Vagina (tissue), 2 donors: ENCODE measurements around the gene RNF112. TPM values are rescaled to one million over a fixed set of nuclear protein-coding genes. Genes with fewer than 3 reads are reported as not detected.

ENCODE experiments used
- DNase-seq, 2 donors: peaks; one replicate each; pipeline ENCODE4 v3.0.0-alpha.2; 2017; ENCODE audit errors: extremely low spot score in 2 of 2
- H3K27ac ChIP-seq: fragments of 200-600 bp; sonication (generic); one replicate; pipeline ENCODE4 v1.5.1; 2019
- H3K27me3 ChIP-seq: fragments of 200-600 bp; sonication (generic); one replicate; pipeline ENCODE4 v1.5.1; 2019
- H3K36me3 ChIP-seq, 2 donors: fragments of 200-600 bp; sonication (generic); one replicate each; pipeline ENCODE4 v1.5.1; 2017 to 2019
- H3K4me1 ChIP-seq: fragments of 200-600 bp; sonication (generic); one replicate; pipeline ENCODE4 v1.5.1; 2019
- H3K4me3 ChIP-seq, 2 donors: fragments of 200-600 bp; sonication (generic); 1 replicate in 1 of 2; 2 replicates in 1 of 2; pipeline ENCODE4 v1.5.1; 2016 to 2019
- H3K9me3 ChIP-seq: fragments of 200-600 bp; sonication (generic); one replicate; pipeline ENCODE4 v1.5.1; 2019
- POLR2A ChIP-seq, 2 donors: fragments of 450-650 bp; IDR thresholded peaks; one replicate each; pipeline ENCODE4 v1.6.1; 2017; ENCODE audit warnings: antibody characterized with exemption in 2 of 2, mild to moderate bottlenecking in 2 of 2, moderate library complexity in 2 of 2
- POLR2AphosphoS5 ChIP-seq, 2 donors: sonication (generic); formaldehyde crosslinking; IDR thresholded peaks; one replicate each; pipeline ENCODE4 v1.9.0; 2017; ENCODE audit warnings: antibody characterized with exemption in 2 of 2, mild to moderate bottlenecking in 2 of 2, low read depth in 1 of 2; ENCODE audit not compliant: insufficient read depth in 1 of 2
- intact Hi-C: fragments of 100-400 bp; cut with DNase I; formaldehyde crosslinking; loops from one replicate; pipeline ENCODE4 v1.15.1; 2023
- total RNA-seq: library from RNA; depleted of rRNA; stranded (reverse); fragments of >200 nt; gene quantifications from one replicate; pipeline ENCODE4 v1.2.3, GENCODE V29; 2016
- TF ChIP-seq, protein P1 (sequence below), 3 experiments: fragments of 450-650 bp in 2 of 3; fragments of 200-600 bp in 1 of 3; sonication (generic) in 1 of 3; IDR thresholded peaks; one replicate each; pipeline ENCODE4 v1.5.1; 2017 to 2019; ENCODE audit warnings: antibody characterized with exemption in 3 of 3, mild to moderate bottlenecking in 2 of 3, moderate library complexity in 2 of 3

The RNF112 gene
- total RNA-seq, 1 donor from 2014 or later = 1.5 TPM

DNA sequence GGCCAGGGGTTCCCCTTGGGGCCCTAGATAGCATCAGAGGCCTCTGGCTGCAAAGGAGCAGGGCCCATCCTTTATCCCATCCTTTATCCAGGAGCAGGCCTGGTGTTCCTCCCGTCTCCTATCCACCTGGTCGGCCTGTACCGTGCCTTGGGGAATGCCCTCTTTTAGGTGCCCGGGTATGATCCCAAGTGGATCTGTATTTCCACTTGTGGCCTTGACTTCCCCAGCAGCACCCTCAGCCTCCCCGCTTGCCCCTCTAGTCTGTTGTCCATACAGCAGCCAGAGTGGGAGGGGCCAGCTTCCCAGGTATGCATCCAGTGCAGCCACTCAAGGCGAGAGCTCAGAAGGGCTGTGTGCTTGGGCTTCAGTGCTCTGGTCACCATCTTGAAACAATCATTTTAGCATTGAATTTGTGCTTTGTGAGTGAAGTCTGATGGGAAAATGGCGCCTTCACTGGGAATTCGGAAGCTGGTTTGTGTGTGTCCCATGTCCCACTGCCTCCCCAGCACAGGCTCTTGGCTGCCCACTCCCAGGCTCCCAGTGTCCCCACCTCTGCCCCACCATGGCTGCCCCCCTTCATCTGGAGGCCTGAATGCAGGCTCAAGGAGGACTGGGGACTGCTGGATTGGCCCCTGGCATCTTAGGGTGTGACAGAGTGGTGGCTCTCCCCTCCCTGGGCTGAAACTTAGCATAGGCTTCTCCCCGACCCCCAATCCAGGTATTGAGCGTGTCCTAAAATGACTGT lies 3.3 kb upstream of the RNF112 start:
- intact Hi-C loops = no loop called here
- no peak for TF ChIP-seq POLR2A (IDR thresholded peaks at IDR 0.05)
- TF ChIP-seq POLR2AphosphoS5 (IDR thresholded peaks at IDR 0.05; ENCODE audit: insufficient read depth in 1 of 2, low read depth in 1 of 2) = no peak
- TF ChIP-seq, protein P1, sequence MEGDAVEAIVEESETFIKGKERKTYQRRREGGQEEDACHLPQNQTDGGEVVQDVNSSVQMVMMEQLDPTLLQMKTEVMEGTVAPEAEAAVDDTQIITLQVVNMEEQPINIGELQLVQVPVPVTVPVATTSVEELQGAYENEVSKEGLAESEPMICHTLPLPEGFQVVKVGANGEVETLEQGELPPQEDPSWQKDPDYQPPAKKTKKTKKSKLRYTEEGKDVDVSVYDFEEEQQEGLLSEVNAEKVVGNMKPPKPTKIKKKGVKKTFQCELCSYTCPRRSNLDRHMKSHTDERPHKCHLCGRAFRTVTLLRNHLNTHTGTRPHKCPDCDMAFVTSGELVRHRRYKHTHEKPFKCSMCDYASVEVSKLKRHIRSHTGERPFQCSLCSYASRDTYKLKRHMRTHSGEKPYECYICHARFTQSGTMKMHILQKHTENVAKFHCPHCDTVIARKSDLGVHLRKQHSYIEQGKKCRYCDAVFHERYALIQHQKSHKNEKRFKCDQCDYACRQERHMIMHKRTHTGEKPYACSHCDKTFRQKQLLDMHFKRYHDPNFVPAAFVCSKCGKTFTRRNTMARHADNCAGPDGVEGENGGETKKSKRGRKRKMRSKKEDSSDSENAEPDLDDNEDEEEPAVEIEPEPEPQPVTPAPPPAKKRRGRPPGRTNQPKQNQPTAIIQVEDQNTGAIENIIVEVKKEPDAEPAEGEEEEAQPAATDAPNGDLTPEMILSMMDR (IDR thresholded peaks at IDR 0.05) = no peak
- no peak for DNase-seq

DNA sequence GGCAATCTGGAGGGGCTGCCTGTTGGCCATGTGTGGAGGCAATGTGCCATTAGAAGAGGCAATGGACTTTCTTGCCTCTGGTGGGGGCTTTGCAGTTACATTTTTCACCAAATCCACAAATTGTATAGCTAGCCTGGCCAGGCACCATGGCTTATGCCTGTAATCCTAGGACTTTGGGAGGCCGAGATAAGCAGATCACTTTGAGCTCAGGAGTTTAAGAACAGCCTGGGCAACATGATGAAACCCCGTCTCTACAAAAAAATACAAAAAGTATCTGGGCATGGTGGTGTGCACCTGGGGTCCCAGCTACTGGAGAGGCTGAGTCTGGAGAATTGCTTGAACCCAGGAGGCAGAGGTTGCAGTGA lies 2.7 kb upstream of the RNF112 start:
- intact Hi-C loops = no loop called here
- Histone ChIP-seq H3K4me1 (peaks cover 6% of the 10 kb centered on the region), H3K9me3 (no peaks in the 10 kb centered on the region), H3K27ac (no peak overlapping the region), H3K36me3 (no peaks in the 10 kb centered on the region), H3K4me3 (no peak overlapping the region), H3K27me3 (no peaks in the 10 kb centered on the region)
- DNase-seq = no peak
- TF ChIP-seq, protein P1 (IDR thresholded peaks at IDR 0.05) = no peak
- no peak for TF ChIP-seq POLR2A (IDR thresholded peaks at IDR 0.05)
- TF ChIP-seq POLR2AphosphoS5 (IDR thresholded peaks at IDR 0.05; ENCODE audit: insufficient read depth in 1 of 2, low read depth in 1 of 2) = no peak

More for the DNA sequence above, 3.3 kb upstream of the RNF112 start:
- H3K27ac ChIP-seq = no peak overlapping the region
- H3K36me3 ChIP-seq = no peaks in the 10 kb centered on the region
- no peaks in the 10 kb centered on the region for H3K27me3 ChIP-seq
- H3K9me3 ChIP-seq = no peaks in the 10 kb centered on the region
- H3K4me3 ChIP-seq = no peak overlapping the region
- H3K4me1 ChIP-seq = peaks cover 10% of the 10 kb centered on the region

DNA sequence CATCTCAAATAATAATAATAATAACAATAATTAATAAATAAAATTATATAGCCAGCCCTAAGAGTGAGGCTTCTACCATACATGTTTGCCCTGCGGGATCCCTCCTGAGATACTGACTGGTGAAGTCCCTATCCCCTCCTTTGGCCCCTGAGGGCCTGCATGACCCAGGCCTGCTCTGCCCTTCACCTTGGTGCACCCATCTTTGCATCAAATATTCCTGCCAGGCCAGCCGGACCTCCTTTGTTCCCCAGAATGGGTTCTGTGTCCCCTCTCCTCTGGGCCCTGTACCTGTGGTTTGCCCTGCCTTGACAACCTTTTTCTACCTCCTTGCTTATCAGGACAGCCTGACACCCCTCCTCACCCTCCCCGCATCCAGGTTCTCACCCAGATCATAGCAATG lies 2.0 kb upstream of the RNF112 start:
- Histone ChIP-seq H3K9me3 (no peaks in the 10 kb centered on the region), H3K36me3 (no peaks in the 10 kb centered on the region), H3K27me3 (no peaks in the 10 kb centered on the region), H3K4me3 (no peak overlapping the region), H3K4me1 (peaks cover 6% of the 10 kb centered on the region), H3K27ac (no peak overlapping the region)
- DNase-seq = no peak
- intact Hi-C loops = no loop called here
- no peak for TF ChIP-seq POLR2AphosphoS5 (IDR thresholded peaks at IDR 0.05; ENCODE audit: insufficient read depth in 1 of 2, low read depth in 1 of 2)
- TF ChIP-seq POLR2A (IDR thresholded peaks at IDR 0.05) = no peak
- TF ChIP-seq, protein P1 (IDR thresholded peaks at IDR 0.05) = no peak

DNA sequence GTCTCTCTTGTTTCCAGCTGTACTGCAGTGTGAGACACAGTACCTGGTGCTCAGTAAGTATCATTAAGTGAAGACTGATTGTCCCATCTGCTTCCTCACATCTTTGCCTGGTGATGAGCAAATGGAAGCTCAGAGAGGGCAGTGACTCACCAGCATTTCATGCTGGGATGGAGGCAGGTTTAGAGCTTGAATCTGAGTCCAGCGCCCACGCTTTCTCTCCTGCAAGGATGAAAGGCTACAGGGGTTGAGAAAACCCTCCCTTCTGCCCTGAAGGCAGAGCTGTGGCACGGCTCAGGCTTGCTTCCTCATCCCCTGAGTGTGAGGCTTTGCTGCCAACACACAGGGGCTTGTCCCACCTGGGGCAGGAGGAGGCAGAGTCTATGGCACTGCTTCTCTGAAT lies 1.5 kb upstream of the RNF112 start:
- Histone ChIP-seq H3K4me3 (no peak overlapping the region), H3K36me3 (no peaks in the 10 kb centered on the region), H3K9me3 (no peaks in the 10 kb centered on the region), H3K4me1 (peaks cover 6% of the 10 kb centered on the region), H3K27me3 (no peaks in the 10 kb centered on the region), H3K27ac (no peak overlapping the region)
- intact Hi-C loops = no loop called here
- TF ChIP-seq POLR2AphosphoS5 (IDR thresholded peaks at IDR 0.05; ENCODE audit: insufficient read depth in 1 of 2, low read depth in 1 of 2) (no peak), POLR2A (IDR thresholded peaks at IDR 0.05) (no peak)
- TF ChIP-seq, protein P1 (IDR thresholded peaks at IDR 0.05) = no peak
- DNase-seq = no peak

DNA sequence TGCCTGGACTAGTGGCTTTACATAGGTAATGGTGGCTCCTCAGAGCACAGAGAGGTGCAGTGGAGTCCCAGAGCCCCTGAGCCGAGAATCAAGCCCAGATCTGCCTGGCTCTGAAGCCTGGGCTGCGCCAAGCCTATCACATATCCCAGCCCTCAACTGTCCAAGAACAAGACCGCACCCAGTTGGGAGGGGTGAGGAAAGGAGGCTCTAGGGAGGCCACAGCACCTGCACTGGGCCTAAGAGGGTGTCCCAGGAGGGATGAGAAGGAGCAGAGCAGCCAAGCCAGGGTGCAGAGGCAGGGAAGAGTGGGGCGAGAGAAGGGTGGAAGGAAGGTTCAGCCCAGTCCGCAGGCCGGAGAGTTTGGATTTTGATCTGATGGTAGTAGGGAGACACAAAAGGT lies 941 bp upstream of the RNF112 start:
- Histone ChIP-seq H3K36me3 (no peaks in the 10 kb centered on the region), H3K4me3 (no peak overlapping the region), H3K9me3 (no peaks in the 10 kb centered on the region), H3K27ac (no peak overlapping the region), H3K27me3 (no peaks in the 10 kb centered on the region), H3K4me1 (peaks cover 6% of the 10 kb centered on the region)
- intact Hi-C loops = no loop called here
- TF ChIP-seq POLR2AphosphoS5 (IDR thresholded peaks at IDR 0.05; ENCODE audit: insufficient read depth in 1 of 2, low read depth in 1 of 2) = no peak
- TF ChIP-seq POLR2A (IDR thresholded peaks at IDR 0.05) = no peak
- TF ChIP-seq, protein P1 (IDR thresholded peaks at IDR 0.05) = no peak
- no peak for DNase-seq
